ENCODE measurements around the gene RASD2.

DNA sequence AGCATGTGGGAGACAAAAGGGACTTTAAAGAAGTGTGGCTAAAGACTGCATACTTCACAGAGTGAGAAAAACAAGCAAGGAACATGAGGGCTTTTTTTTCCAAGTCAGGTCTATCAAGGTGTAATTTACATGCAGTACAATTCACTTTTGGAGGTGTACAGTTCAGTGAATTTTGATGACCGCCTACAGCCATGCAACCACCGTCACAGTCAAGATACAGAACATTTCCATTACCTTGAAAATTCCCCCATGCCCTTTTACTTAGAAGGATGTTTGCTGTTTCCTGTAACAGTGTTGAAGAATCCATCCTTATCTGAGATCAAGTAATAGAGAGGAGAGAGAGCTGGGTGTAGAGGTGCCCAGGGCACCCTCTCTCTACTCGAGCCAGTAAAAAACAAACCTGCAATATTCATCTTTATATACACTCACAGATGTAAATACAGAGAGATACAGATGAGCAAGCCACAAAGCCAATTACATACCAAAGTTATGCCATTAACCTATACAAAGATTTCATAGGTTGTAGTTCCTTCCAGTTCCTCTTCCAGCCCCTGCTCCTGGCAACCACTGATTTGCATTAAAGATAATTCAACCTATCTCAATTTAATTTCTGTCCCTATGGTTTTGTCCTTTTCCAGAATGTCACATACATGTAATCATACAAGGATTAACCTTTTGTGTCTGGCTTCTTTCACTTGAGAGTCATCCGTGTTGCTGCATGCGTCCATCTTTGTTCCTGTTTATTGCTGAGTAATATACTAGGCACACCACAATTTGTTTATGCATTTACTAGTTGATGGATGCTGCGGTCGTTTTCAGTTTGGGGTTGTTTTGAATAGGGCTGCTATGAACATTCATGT is 35.0 kb upstream of the RASD2 start:
- TF ChIP-seq, protein P1, sequence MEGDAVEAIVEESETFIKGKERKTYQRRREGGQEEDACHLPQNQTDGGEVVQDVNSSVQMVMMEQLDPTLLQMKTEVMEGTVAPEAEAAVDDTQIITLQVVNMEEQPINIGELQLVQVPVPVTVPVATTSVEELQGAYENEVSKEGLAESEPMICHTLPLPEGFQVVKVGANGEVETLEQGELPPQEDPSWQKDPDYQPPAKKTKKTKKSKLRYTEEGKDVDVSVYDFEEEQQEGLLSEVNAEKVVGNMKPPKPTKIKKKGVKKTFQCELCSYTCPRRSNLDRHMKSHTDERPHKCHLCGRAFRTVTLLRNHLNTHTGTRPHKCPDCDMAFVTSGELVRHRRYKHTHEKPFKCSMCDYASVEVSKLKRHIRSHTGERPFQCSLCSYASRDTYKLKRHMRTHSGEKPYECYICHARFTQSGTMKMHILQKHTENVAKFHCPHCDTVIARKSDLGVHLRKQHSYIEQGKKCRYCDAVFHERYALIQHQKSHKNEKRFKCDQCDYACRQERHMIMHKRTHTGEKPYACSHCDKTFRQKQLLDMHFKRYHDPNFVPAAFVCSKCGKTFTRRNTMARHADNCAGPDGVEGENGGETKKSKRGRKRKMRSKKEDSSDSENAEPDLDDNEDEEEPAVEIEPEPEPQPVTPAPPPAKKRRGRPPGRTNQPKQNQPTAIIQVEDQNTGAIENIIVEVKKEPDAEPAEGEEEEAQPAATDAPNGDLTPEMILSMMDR (IDR thresholded peaks at IDR 0.05 in 8 of 11, conservative IDR thresholded peaks at IDR 0.05 in 3 of 11): no peak
- TF ChIP-seq POLR2A (IDR thresholded peaks at IDR 0.05): no peak
- no peak for TF ChIP-seq POLR2AphosphoS5 (IDR thresholded peaks at IDR 0.05)
